ENCODE data around the gene TCERG1L.

Gene TCERG1L

DNA sequence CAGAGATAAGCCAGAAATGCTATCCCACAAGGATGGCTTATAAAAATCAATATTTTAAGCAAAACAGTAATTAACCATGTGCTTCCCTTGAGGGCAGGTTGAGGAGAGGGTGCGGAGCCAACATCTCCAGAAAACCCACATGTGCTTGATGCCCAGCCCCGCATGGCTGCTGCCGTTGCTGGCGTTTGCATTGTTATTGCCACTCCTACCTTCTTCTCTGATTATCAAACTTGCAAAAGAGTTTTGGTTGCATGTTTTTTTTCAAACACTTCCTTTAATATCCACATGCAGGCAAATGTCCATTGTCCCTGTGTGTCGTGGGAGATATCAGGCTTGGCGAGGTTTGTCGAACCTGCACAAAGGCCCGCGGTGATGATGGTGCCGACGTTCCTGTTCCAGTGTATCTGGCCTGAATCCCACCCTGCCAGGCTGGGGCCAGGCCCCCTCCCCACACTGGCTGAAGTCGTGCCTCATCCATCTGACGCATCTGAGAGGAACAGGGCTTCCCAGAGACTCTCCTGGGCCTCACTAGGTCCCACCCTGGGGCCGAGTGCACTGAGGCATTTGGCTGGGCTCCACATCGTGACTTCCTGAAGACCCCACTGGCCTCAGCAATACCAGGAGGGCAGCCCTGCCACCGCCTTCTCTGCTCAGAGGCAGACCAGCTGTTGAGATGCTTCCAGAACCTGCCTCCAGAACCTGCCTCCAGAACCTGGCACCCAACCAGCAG lies 40.9 kb downstream of the TCERG1L start:
- no peak for DNase-seq

GRCh38 chr10:131269776-131270460 lies 41.6 kb downstream of the TCERG1L start:
- no peak for DNase-seq

DNA sequence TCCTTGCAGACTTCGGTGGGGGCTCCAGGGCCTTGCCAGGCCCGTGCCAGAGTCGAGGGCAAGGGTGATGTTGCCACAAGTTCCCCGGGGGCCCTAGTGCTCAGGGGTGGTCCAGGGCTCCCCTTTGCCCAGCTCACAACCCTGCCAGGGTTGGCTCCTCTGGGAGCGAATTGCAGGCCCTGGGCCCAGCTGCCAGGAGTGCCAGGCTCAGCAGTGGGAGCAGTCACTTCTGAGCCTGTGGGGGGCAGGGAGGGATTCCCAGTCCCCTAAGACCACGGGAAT lies 43.8 kb downstream of the TCERG1L start:
- no peak for DNase-seq

DNA sequence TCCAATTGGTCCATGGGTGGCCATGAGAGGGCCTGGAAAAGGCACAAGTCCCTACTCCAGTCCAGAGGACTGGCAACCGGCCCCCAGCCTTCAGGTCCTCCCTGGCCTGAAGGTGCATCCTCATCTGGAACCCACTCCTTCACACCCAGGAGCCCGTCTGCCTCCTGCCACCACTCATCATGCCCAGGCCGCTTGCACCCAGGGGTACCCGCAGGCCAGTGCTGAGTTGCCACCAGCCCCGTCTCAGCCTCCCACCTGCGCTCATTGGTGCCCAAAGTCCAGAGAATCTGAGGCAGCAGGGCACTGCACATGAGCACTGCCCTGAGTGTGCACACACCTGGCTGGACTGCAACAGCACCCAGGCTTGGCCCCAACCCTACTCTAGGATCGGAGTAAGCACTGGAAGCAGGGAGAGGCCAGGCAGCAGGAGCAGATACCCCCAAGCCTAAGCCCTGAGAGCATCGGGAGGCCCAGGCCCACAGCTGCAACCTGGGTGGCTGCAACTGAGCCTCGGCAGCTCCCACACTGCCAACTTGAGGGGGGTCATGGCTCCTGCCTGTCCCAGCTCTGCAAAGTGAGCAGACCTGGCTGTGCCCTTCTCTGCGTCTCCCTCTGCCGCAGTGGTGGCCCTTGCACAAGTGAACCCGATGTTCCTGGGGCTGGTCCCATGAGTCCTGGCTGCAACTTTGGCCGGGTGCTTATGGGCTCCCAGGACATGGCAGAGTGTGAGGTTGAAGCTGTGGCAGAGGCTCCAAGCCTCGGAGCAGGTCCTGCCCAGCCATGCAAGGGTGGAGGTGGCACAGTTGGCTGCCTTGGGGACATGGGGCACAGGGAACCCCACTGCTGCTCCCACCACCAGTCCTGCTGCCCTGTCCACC lies 44.3 kb downstream of the TCERG1L start:
- no peak for DNase-seq

DNA sequence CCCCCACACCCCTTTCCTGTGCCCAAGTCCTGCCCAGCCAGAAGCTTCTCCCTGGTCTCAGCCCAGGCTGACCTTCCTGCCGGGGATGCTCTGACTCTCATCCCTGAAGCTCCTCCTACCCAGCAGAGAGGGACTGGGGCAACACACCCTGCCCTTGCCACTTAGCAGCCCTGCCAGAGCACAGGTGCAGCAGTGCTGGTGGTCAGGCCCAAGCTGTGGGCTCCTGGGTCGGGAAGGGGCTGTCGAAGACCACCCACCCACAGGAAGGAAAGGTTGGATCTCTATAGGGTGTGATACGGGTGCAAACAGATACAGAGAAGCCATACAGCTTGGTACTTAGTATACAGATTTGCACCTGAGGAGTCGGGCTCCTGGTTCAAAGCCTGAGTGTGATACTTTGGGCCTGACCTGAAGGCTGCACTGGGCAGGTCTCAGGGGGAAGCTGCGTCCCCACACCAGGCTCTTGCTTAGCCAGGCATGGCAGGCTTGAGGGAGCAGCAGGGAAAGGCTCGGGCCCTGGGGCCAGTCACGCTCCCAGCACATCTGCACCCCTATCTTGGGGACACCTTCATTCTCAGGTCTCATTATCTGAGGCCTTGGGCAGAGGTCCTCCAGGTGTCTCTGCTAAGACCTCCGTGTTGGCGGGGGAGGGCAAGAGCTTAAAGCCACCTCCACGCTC lies 47.3 kb downstream of the TCERG1L start:
- no peak for DNase-seq

DNA sequence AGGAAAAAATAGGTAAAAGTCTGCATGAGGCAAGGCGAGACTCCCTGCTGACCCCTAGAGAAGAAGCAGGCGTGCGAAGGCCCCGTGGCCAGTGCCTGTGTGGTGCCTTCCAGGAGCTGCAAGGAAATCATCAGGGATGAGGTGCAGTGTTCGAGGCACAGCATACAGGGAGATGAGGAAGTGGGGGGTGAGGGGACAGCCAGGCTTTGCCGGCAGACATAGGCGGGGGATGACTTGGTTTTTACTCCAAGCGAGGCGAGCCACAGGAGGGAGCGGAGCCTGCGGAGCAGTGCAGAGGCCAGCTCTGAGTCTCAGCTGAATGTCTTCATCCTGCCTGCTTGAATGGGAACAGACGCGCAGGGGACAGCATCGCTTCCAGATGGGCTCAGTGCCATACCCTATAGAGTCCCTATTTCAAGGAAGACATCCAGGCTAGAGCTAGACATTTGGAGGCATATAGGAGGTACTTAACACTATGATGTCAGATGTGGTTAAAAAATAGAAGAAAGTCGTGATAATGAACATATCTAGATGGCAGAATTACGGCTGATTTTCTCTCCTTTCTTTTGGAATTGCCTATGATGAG lies 49.5 kb downstream of the TCERG1L start:
- no peak for DNase-seq

DNA sequence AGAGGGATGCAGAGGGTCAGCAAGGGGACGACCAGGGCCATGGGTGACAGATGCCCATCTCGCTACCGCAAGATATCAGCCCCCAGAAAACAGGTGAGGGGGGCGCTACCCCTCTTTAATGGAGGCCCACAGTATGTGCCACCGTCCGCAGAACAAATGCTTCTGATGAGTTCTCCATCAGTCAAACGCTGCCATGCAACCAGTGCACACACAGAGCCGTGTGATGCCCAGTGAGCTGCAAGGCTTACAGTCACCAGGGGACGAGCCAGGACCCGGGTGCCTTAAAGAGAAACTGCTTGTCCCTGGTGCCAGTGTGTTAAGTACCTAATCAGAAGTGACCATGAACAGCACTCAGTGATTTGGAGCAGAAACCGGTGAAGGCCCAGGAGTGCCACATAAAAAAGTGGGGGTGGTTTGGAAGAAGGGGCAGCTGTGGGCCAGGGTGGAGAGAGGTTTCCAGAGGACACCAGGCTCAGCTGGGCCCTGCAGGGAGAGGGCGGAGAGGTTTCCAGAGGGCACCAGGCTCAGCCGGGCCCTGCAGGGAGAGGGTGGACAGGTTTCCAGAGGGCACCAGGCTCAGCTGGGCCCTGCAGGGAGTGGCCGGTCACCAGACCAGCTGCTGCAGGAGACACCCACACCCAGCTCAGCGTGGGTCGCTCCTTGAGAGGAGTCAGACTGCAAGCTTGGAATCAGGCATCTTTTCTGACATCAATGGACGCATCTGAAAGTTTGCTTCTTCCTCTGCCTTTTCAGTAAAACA lies 50.9 kb downstream of the TCERG1L start:
- no peak for DNase-seq

GRCh38 chr10:131260031-131260430 lies 51.5 kb downstream of the TCERG1L start:
- no peak for DNase-seq

GRCh38 chr10:131259535-131259934 lies 52.0 kb downstream of the TCERG1L start:
- no peak for DNase-seq

GRCh38 chr10:131258256-131258655 lies 53.3 kb downstream of the TCERG1L start:
- DNase-seq = no peak

GRCh38 chr10:131257027-131257426 lies 54.5 kb downstream of the TCERG1L start:
- no peak for DNase-seq

- DNase-seq = no peak
These were observed 56.7 kb downstream of the TCERG1L start for GRCh38 chr10:131254859-131255252.

DNA sequence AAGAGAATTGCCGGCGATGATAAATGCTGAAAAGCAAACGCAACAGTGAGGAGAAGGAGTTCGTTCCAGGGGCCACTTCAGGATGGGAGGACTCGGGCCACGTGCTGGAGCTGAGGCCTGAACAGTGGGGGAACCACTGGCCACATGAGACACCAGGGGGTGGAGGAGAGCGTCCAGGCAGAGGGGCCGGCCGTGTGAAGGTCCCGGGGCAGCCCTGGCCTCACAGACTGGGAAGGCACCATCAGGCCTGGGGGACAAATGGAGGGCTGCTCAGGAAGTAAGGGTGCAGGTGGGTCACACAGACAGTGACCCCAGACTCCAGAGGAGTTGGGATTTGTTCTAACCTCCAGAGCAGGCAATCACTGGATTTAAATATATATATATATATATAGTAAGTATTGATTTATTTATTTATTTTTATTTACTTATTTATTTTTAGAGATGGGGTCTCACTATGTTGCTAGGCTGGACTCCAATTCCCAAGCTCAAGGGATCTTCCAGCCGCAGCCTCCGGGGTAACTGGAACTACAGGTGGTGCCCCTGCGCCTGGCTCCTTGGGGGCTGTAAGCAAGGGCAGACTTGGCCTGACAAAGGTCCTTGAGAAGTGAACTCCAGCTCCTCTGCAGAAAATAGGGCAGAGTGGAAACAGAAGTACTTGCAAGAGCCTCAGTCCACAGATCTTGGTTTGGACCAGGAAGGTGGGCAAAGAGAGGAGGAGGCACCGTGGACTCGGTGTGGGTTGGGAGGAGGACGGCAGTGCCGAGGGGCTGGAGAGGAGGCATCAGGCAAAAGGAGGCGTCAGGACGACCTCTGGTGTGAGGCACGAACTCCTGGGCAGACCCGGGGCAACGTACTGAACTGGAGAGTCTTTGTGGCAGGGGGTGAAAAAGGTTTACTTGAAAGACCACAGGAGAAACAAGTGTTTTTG lies 57.3 kb downstream of the TCERG1L start:
- no peak for DNase-seq

DNA sequence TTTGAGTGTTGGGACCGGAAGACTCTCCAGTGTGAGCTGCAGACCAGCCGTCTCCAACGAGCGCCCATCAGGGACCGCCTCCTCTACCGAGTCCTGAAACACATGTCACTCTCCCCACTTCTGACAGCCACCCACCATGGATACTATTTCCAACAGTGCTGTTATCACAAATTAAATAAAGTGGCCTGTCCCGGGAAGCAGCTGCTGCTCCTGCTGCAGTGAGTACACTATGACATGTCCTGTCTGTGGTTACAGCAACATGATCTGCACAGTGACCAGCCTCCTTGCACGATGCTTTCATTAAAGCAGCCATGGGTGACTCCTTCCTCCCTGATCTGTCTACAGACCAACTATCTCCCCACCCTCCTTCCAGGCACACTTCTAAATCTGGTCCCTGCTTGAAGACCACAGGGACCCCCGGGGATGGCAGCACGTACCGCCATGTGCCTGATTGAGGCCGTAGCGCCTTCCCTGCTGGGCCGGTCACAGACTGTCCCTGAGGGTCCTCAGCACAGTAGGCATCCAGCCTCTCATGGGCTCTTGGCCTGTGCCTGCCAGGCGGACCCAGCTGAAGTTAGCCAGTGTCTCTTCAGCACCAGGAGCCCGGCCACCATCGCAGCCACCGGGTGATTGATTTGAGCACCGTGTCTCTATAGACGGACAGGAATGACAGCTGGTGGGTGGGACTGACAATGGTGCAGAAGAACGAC lies 58.8 kb downstream of the TCERG1L start:
- no peak for DNase-seq

DNA sequence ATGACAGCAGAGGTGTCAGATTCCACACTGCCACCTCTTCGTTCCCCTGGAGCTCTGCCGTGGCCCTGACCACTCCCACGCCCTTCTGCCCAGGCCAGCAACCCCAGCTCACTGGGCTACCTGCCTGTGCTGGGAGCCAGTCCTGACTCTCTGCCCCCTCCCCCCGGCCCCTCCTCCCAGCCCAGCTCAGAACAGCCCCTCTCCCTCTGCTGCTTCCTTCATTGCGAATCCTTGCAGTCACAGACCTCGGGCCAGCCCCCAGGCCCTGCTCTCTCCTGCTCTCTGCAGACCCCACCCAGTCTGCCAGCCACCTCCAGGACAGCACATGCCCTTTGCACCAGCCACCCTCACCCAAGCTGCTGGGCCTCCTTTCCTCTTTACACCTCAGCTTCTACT lies 60.4 kb downstream of the TCERG1L start:
- DNase-seq = no peak

- no peak for DNase-seq
These were observed 60.9 kb downstream of the TCERG1L start for GRCh38 chr10:131250454-131251145.

DNA sequence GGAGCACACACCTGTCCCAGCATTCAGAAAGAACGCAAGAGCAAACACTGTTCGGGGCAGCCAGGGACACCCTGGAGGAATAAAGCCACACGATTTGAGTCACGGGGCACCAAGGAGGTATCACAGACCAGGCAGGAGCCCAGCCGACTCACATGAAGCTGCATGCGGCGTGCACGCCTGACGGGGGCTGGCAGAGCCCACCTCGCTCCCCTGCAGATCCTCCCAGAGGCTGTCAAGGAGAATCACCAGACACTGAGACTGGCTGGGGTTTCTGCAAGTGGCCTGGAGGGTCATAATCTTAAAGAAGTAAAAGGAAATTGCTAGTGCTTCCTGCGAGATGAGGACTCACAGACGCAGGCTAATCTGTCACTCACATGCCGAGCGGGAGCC lies 61.6 kb downstream of the TCERG1L start:
- DNase-seq = no peak

DNA sequence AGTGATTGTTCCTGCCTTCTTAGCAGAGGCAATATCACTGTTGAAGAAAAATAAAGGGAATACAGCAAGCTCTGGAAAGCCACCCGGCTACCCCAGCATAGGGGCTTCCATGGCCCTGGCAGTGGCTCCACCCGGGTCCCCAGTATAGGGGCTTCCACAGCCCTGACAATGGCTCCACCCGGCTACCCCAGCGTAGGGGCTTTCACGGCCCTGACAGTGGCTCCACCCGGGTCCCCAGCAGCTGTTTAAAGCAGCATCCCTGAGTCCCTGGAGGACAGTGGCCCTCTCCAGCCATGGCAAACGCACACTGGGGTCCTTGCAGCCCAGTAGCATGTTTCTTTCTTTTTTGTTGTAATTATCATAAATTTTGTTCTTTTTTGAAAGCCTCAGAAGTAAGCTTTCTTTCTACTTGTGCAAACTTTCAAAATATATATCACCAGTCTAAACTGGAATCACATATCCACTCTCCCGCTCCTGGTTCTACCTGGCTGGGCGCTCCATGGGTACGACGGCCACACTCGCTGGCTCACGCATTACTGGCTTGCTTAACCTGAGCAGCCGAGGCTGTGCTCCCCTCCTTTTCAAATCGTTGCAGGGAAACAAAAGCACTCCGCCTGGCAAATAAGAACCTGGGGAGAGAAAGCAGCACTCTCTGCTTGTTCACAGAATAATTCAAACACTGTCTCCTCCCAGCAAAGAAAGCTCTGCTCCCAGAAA lies 62.1 kb downstream of the TCERG1L start:
- no peak for DNase-seq
